Upper lobe of left lung (tissue), 4 donors: Measurements from ENCODE around the gene MICAL2.

Source experiments
- CTCF ChIP-seq, 6 experiments: fragments of 450-650 bp in 4 of 6; fragments of 200-600 bp in 2 of 6; sonication (generic) in 2 of 6; IDR thresholded peaks; one replicate each; pipeline ENCODE4 v1.5.1; 2016 to 2019; ENCODE audit warnings: antibody characterized with exemption in 6 of 6
- POLR2A ChIP-seq, 4 donors: fragments of 450-650 bp; IDR thresholded peaks; one replicate each; pipeline ENCODE4 v1.5.1; 2016 to 2017; ENCODE audit warnings: antibody characterized with exemption in 4 of 4, mild to moderate bottlenecking in 2 of 4

DNA sequence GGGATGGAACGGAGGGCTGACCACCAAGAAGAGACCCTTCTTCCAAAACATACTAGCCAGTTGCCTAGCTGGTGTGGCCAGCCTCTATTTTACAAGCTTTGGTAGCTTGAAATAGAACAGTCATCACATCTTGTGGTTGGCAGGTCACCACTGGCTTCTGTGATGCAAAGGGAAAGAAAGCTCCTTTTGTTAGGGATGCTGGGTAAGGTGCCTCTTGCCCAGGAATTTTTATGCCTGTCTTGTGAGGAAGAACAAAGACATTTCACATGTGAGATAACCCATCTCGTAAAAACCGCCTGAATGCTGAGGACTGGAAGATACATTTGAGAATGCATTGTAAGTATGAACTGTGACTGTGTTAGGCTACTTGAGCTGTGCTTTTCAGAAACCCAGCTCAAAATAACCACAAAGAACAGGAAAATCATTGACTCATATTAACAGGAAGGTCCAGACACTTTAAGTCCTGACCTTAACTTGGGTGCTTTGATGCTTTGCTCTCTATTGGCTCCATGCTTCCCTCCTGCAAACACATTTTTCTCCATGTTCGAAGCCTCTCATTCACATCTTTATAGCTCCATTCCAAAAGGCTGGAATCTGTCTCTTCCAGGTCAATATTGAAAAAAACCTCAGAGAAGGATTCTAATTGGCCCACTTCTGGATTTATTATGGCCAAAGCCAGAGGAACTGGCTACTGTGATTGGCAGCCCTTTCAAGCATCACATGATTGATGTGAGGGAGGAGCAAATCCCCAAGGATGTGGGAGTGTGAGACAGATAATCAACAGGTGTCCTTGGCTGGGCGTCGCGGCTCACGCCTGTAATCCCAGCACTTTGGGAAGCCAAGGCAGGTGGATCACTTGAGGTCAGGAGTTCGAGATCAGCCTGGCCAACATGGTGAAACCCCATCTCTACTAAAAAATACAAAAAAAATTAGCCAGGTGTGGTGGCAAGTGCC lies 53.9 kb downstream of the MICAL2 start:
- TF ChIP-seq POLR2A (IDR thresholded peaks at IDR 0.05), result no peak
- TF ChIP-seq CTCF (IDR thresholded peaks at IDR 0.05), result no peak
